IMR-90 (cell line): ENCODE results near the gene ANP32B.

ENCODE experiments used
- CEBPB ChIP-seq: IDR thresholded peaks from 2 replicates; pipeline ENCODE4 v1.6.1; 2012; ENCODE audit warnings: low read depth, low read length, improper control_type of control experiment
- FOS ChIP-seq: fragments of 150-350 bp; IDR thresholded peaks from 2 replicates; pipeline ENCODE4 v1.6.1; 2016; ENCODE audit warnings: low read depth, low read length
- MXI1 ChIP-seq: IDR thresholded peaks from 2 replicates; pipeline ENCODE4 v1.6.1; 2012; ENCODE audit warnings: low read depth, mild to moderate bottlenecking, low read length, moderate library complexity, borderline replicate concordance
- POLR2A ChIP-seq: IDR thresholded peaks from 2 replicates; pipeline ENCODE4 v1.6.1; 2012; ENCODE audit warnings: mild to moderate bottlenecking, low read depth, low read length
- RCOR1 ChIP-seq: IDR thresholded peaks from 2 replicates; pipeline ENCODE4 v1.6.1; 2012; ENCODE audit warnings: mild to moderate bottlenecking, low read length, improper control_type of control experiment; ENCODE audit not compliant: insufficient replicate concordance

DNA sequence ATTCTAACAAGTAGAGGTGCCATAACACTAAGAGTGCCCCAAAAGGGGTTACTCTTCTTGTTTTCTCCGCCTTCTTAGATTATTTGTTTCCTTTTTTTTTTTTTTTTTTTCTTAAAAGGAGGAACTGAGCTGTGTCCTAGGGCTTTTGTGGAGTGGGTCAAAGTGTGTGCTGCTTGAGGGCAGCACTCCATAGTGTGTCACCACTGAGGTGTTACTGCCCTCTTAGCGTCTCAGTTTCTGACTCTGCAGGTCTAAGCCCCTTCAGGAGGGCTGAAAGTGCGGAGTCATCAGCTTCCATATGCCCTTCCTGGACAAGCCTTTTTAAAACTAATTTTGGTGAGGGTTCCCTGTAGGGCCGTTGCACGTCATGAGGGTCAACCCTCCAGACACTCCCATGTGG lies 60.8 kb downstream of the ANP32B start:
- TF ChIP-seq FOS = no peak
- TF ChIP-seq POLR2A = no peak
- TF ChIP-seq RCOR1 = no peak
- no peak for TF ChIP-seq CEBPB
- TF ChIP-seq MXI1 = no peak
